Right renal cortex interstitium (tissue), 3 donors: Measurements from ENCODE around the gene CABYR. TPM values are rescaled to one million over a fixed set of nuclear protein-coding genes. Genes with fewer than 3 reads are reported as not detected.

Source experiments
- DNase-seq, 3 donors: peaks; one replicate each; pipeline ENCODE4 v3.0.0-alpha.2; 2013; ENCODE audit warnings: low read depth in 3 of 3, low spot score in 2 of 3
- polyA plus RNA-seq, 3 donors: library from polyadenylated mRNA; unstranded; fragments of 120-200 nt; gene quantifications; one replicate each; pipeline ENCODE4 v1.2.1, GENCODE V29; 2013; ENCODE audit not compliant: insufficient read length in 3 of 3

The CABYR gene
- polyA plus RNA-seq, 3 donors, result 4.4 to 8.4 (median 4.5) TPM

DNA sequence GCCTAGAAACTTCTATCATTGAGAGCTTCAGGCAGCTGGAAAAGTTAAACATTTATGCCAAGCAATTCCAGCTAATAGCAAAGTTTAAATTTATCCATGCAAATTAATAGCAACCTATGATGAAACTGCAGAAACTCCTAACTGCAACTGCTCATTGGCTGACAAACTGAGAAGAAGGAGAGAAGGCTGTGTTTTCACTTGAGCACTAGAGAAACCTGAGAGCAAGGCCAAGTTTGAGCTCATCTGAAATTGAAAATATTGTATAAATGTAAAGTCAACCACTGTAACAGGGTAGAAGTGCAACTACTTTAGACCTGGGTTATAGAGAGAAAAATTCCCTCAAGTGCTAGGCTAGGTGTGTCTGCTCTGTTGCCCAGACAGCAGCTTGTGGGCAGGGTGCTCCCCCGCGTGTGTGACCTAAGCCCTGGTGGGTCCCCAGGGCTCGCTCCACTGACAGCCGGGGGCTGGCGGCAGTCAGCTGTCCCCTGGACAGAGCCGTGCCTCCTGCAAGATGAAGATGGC is 50.2 kb downstream of the CABYR start:
- DNase-seq, result no peak

DNA sequence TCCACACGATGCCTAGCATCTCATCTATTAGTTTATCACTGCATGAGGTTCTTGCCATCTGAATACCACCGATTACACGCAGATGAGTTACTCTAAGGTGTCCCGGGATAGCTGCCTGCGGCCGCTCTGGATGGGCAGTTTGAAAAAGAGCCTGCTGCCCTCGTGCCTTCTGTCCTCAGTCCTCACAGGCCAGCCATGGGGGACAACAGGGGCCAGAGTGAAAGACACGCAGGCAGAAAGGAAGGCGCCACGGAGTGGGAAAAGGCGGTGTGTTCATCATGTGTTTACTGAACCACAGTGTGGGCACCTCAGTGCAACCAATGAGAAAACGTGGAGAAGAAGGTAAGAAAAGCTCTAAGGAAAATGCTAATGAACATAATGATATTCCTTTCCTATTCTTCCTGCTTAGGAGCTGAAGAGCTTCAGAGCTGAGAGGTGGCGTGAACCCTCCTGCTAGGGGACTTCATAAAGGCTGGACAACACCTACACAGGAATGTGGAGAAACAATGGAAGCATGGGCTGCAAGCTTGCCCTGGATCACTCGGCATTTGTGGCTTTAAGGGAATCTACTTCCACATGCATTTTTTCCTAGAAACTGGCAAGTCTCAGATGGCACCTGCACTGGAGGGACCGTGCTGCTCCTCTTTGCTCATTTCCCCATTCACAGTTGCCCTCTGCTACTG is 50.9 kb downstream of the CABYR start:
- no peak for DNase-seq

DNA sequence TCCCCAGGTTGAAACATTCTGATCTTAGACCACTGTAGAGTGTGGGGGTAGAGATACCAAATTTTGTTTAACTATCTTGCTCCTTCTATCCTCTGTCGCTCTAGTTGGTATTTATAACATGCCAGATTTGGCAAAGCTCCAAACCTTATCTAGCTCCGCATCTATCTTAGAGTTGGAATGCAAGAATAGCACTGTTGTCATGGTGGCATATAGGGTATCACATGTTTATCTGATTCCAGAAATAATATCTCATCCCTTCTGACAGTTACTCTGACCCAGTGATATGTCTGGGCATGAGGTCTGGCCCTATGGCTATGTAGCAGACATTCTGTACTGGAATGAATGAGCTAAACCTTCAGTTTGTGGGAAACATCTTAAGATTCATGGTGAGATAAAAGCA is 51.7 kb downstream of the CABYR start:
- no peak for DNase-seq

DNA sequence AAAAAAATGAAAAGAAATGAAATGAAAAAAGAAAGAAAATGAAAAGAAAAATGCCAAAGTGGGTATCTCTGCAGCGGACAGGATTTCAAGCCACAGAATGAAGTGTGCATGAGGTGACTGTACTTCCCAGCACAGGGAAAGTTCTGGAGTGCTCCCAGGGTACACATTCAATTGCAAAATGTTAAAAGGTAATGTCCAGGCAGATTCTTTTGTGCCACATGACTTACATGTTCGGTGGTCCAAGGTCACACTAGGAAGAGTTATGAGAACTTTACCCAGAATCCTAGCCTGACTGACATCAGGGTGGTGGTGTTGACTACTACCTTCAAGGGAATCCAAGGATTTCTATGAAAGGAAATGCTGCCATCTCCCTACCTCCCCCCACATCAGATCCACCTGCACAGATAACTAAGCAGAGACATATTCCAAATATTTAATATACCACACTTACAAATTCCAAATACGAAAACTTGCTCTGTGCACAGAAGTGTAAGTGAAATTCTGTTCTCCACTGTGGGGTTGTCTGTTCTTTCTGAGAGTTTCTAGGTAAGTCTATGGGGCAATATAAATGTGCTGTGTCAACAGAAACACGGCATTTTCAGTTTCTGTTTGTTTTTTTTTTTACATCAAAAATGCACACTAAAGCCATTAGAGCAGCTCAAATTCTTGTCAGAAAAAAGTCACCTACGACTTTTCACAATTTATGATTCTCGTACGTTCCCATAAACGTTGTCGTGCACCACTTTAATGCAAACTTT is 56.6 kb downstream of the CABYR start:
- DNase-seq, result no peak

DNA sequence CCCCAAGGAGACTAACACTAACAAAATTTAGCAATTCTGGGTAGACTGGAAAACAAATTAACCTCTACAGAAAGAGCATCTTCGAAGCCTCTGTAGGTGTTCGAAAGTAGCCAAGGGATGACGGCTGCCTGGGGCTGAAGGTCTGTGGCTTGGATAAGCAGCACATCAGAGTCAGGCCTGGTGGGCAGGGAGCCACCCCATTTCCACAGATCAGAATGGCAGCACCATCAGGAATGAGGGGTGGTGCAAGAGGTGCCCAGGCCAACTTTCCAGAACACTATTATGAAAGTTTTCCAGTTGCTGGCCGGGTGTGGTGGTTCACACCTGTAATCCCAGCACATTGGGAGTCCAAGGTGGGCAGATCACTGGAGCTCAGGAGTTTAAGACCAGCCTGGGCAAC is 57.9 kb downstream of the CABYR start:
- no peak for DNase-seq

DNA sequence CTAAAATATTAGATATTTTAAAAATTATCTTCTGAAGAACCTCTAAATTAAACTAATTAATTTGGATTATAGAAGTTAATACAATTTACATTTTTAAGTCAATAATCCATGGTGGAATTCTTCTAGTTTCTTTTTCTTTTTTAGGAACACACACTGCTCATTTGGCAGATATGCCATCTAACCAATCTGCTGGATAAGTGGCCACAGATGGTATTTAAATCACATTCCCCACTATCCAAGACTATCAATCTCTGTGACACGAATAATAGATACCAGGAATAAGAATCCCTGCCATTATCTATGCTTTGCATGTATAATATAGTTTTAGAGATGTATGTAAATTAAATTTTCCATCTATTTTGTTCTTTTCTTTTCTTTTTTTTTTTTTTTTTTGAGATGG is 58.5 kb downstream of the CABYR start:
- DNase-seq, result no peak

DNA sequence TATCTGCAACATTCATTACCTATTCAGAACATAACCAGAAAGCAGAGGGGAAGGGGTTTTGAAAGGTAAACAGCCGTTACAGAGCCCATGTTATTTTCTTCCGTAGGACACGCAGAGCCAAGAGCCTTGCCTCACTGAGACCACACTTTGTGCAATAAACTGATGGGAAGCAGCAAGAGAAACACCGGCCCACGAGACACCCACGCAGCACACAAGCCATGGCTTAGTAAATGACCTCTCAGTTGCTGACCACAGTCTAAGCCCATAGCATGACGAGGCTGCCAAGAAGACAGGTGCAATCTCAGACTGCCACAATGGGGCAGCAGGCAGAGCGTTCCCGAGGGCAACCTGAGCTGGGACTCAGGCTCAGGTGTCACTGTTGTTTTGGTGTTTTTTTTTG is 59.6 kb downstream of the CABYR start:
- no peak for DNase-seq

DNA sequence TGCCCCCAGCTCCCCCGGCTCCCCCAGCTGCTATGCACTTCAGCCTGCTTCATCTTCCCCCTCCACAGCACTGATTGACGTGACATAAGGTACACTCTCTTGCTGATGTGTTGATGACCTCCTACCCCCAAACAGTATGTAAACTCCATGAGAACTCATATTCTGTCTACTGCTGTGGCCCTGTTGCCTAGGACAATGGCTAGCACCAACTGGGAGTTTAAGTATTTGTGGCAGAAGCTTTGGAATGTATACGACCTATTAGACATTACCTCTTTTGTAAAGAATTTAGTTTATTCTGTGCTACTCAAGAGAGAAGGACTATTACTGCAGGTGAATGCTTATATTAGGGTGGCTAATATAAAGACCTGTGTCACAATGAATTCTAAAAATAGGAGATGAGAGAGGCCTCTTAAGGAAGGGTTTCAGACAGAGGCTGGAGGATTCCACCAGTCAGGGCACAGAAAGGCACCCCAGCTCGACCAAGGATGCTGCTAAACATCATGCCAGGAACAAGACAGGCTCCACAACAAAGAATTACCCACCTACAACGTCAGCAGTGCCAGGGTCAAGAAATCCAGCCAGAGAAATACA is 60.6 kb downstream of the CABYR start:
- DNase-seq, result no peak

DNA sequence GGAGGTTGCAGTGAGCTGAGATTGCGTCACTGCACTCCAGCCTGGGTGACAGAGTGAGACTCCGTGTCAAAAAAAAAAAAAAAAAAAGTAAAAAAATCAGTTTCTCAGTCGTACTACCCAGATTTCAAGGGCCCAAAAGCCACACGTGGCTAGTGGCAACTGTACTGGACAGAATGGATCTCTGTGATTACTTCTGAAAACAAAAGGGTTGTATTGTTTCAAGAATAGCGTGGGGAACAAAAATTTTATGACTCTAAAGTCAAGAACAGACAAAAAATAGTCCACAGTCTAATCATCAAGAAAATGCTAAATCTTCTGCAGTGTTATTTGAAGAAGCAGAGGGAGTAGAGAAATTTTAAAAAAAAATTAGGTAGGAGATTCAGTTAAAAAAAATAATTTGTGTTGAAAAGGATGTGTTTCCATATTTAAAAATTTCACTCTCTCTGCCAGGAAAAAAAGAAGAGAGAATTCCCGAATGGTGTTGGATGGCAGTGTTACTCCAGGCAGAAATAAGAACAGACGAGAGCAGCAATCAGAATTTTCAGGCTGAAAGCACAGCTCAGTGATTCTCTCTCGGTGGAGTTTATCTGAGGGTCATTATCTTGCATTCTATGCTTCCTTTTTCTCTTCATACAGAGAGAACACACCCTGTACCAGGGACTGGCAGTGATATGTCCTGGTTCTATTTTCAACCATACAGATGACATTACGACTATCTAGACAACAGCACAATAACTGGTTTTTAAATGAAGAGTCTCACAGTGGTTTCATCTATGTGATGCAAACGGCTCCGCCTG is 61.8 kb downstream of the CABYR start:
- no peak for DNase-seq

DNA sequence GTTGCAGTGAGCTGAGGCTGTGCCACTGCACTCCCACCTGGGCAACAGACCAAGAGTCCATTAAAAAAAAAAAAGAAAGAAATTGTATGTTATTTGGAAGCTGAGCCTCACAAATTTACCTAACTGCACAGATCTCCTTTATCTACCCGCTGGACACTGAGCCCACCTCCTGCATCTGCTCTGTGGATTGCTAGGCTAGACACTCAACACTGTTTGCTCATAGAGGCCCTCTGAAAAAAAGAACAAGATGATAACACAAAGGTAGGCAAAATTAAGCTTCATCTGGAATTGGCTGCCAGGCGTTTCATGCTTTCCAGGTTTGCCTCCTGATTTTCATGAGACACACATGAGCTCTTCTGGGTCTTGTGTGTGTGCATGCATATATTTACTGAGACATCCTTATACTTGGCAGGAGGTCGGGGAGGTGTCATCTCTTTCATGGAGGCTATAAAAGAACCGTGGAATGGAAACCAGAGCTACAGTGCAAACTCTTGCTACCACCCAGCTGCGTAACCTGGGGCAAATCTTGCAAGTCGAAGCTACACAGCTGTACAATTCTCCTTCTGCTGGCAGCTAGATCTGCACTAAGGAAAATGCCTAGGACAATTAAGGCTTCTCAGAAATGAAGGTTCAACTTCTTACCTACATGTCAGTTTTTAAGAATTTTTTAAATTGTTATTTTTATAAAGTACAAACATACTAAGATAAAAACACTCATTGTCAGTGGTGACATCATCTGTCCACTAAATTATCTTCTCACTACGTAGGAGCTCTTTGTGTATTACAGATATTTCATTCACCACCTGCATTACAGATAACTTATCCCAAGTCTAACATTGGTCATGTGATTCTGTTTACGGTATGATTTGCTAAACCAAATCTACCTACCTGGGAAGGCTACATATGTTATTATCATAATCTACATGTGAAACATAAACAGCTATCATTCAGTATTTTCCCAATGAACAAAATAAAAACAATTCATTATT is 63.1 kb downstream of the CABYR start:
- DNase-seq, result no peak

DNA sequence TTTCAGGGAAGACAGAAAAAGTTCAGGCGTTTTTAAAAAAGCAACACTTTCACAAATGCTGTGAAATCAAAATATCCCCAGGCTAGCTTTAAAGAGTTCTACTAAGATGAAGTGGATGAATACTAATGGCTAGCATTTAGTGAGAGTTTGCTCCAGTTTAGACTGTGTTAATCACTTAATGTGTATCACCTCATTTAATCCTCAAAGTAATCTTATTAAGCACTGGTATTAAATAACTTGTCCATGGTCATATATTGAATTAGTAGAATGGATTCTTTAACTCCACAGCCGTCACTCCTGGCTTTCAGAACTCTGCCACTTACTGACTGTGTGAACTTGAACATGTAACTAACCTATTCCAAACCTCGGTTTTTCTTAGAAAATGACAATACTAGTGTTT is 66.0 kb downstream of the CABYR start:
- DNase-seq, result no peak

DNA sequence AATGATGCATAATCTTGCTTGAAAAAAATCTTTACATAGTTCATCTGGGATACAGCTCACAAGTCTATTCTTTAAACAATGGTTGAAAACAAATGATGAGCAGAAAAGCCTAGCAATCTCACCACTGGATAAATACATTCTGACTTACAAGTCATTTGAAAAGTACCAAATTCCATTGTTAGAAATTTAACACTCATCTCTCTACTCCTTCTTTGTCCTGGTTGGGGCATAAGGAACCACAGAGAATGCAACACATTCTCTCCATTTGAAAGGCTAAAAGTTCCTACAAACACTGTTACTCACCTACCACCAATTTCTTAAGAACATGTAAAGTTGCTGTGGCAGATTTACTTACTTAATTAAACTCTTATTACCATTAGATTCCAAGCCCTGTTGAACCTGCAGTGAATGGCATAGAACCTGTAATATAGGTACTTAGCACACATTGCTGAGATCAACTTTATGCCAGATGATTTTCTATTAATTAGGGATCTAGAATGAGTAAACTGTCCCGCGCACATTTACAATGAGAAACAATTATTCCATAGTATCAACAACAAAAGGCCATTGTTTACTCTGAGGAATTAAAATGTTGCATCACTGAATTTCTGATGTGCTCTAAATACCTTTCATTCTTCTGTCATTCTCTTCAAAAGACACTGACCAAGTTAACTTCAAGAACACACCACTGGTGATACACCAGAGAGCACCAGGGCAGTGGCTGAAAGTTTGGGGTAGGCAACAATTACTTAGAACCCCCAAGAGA is 69.6 kb downstream of the CABYR start:
- DNase-seq, result no peak

DNA sequence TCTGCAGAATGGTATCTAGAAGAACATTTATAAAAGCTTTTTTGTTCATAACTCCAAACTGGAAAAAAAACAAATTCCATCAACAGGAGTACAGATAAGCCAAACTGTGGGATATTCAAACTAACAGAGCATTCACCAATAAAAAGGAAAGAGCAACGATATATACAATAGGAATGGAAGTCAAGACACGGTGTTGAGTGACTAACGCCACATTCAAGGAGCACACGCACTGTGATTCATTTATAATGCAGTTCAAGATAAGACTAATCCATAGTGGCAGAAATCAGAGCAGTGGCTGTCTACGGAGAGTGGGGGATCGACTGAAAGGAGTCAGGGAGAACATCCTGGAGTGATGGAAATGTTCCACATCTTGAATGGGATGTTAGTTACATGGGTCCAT is 70.7 kb downstream of the CABYR start:
- DNase-seq, result no peak

Other genes starting within 250 kb of the CABYR start
- 1 to 10 TPM; 6.9 to 9.3 (median 6.9) TPM for gene TTC39C, start 124.3 kb upstream of the CABYR start, polyA plus RNA-seq